Effector memory CD4-positive, alpha-beta T cell (primary cell): ENCODE measurements around the gene SYCP1.
"Not testable (repeated sequence)": the region's sequence is repeated elsewhere in the genome, so short reads cannot be mapped to it uniquely, and the experiment has no call there.

Source experiments
- DNase-seq, 3 donors: peaks; one replicate each; pipeline ENCODE4 v3.0.0-alpha.2; 2020
- H3K27ac ChIP-seq: 2 replicates; pipeline ENCODE4 v1.7.0; 2013; ENCODE audit warnings: mild to moderate bottlenecking, low read length, moderate library complexity; ENCODE audit not compliant: insufficient read depth, poor library complexity, severe bottlenecking
- H3K27me3 ChIP-seq: replicated peaks from 2 replicates; pipeline ENCODE4 v1.7.0; 2013; ENCODE audit warnings: mild to moderate bottlenecking, low read length; ENCODE audit not compliant: insufficient read depth, control insufficient read depth, poor library complexity, severe bottlenecking
- H3K36me3 ChIP-seq: 2 replicates; pipeline ENCODE4 v1.7.0; 2013; ENCODE audit warnings: mild to moderate bottlenecking, low read length, moderate library complexity; ENCODE audit not compliant: control insufficient read depth, insufficient read depth
- H3K4me1 ChIP-seq: 2 replicates; pipeline ENCODE4 v1.7.0; 2013; ENCODE audit warnings: low read length, mild to moderate bottlenecking; ENCODE audit not compliant: control insufficient read depth, insufficient read depth, poor library complexity, severe bottlenecking
- H3K4me3 ChIP-seq: 2 replicates; pipeline ENCODE4 v1.7.0; 2013; ENCODE audit warnings: low read length, low read depth, mild to moderate bottlenecking; ENCODE audit not compliant: insufficient read depth, poor library complexity, severe bottlenecking
- H3K9me3 ChIP-seq: 2 replicates; pipeline ENCODE4 v1.7.0; 2013; ENCODE audit warnings: mild to moderate bottlenecking, low read length, moderate library complexity; ENCODE audit not compliant: control insufficient read depth

The SYCP1 gene

GRCh38 chr1:115012006-115012405, 157.3 kb downstream of the SYCP1 start:
- no peaks in the 10 kb centered on the region for H3K36me3 ChIP-seq
- H3K4me1 ChIP-seq = no peaks in the 10 kb centered on the region
- no peaks in the 10 kb centered on the region for H3K27me3 ChIP-seq
- no peak overlapping the region for H3K4me3 ChIP-seq
- no peak overlapping the region for H3K27ac ChIP-seq
- DNase-seq = no peak
- no peaks in the 10 kb centered on the region for H3K9me3 ChIP-seq

- Histone ChIP-seq H3K4me3 (no peak overlapping the region), H3K4me1 (no peaks in the 10 kb centered on the region), H3K36me3 (no peaks in the 10 kb centered on the region), H3K27ac (no peak overlapping the region), H3K27me3 (no peaks in the 10 kb centered on the region), H3K9me3 (no peaks in the 10 kb centered on the region)
- DNase-seq = no peak
Observed at GRCh38 chr1:115012434-115012833, 157.8 kb downstream of the SYCP1 start.

GRCh38 chr1:115013792-115014191, 159.1 kb downstream of the SYCP1 start:
- no peaks in the 10 kb centered on the region for H3K27me3 ChIP-seq
- no peak for DNase-seq

GRCh38 chr1:115019549-115019948, 164.9 kb downstream of the SYCP1 start:
- not testable (repeated sequence) for H3K27me3 ChIP-seq, H3K9me3 ChIP-seq, H3K4me3 ChIP-seq, H3K4me1 ChIP-seq, H3K27ac ChIP-seq, H3K36me3 ChIP-seq, DNase-seq

More at GRCh38 chr1:115013792-115014191, 159.1 kb downstream of the SYCP1 start:
- Histone ChIP-seq H3K27ac (no peak overlapping the region), H3K36me3 (no peaks in the 10 kb centered on the region), H3K4me3 (no peak overlapping the region), H3K9me3 (no peaks in the 10 kb centered on the region), H3K4me1 (no peaks in the 10 kb centered on the region)

GRCh38 chr1:115021145-115021544, 166.5 kb downstream of the SYCP1 start:
- no peaks in the 10 kb centered on the region for H3K36me3 ChIP-seq
- no peak overlapping the region for H3K4me3 ChIP-seq
- DNase-seq = no peak
- no peaks in the 10 kb centered on the region for H3K9me3 ChIP-seq
- H3K4me1 ChIP-seq = no peaks in the 10 kb centered on the region
- no peaks in the 10 kb centered on the region for H3K27me3 ChIP-seq
- no peak overlapping the region for H3K27ac ChIP-seq

- H3K4me1 ChIP-seq = no peaks in the 10 kb centered on the region
- H3K4me3 ChIP-seq = no peak overlapping the region
- no peaks in the 10 kb centered on the region for H3K27me3 ChIP-seq
- DNase-seq = no peak
- no peak overlapping the region for H3K27ac ChIP-seq
- H3K9me3 ChIP-seq = no peaks in the 10 kb centered on the region
- H3K36me3 ChIP-seq = no peaks in the 10 kb centered on the region
Observed at GRCh38 chr1:115023593-115023992, 168.9 kb downstream of the SYCP1 start.

GRCh38 chr1:115029526-115029925, 174.9 kb downstream of the SYCP1 start, which contains the start of gene TSHB:
Gene TSHB, plus strand, starts transcription at chr1:115029826. Its CDS starts 3,537 bp downstream, at chr1:115033363.
- H3K4me1 ChIP-seq = no peaks in the 10 kb centered on the region
- H3K27me3 ChIP-seq = no peaks in the 10 kb centered on the region
- no peaks in the 10 kb centered on the region for H3K9me3 ChIP-seq
- no peak for DNase-seq
- H3K36me3 ChIP-seq = no peaks in the 10 kb centered on the region
- no peak within 1 kb of the TSS for H3K4me3 ChIP-seq
- no peak within 1 kb of the TSS for H3K27ac ChIP-seq

GRCh38 chr1:115031595-115031994, 176.9 kb downstream of the SYCP1 start:
- H3K9me3 ChIP-seq = no peaks in the 10 kb centered on the region
- no peaks in the 10 kb centered on the region for H3K36me3 ChIP-seq
- H3K27me3 ChIP-seq = no peaks in the 10 kb centered on the region
- no peak overlapping the region for H3K4me3 ChIP-seq
- H3K4me1 ChIP-seq = no peaks in the 10 kb centered on the region
- H3K27ac ChIP-seq = no peak overlapping the region
- DNase-seq = no peak

GRCh38 chr1:115035652-115036051, 181.0 kb downstream of the SYCP1 start:
- Histone ChIP-seq H3K4me3 (no peak overlapping the region), H3K9me3 (no peaks in the 10 kb centered on the region), H3K36me3 (no peaks in the 10 kb centered on the region), H3K27ac (no peak overlapping the region), H3K4me1 (no peaks in the 10 kb centered on the region), H3K27me3 (no peaks in the 10 kb centered on the region)
- no peak for DNase-seq

GRCh38 chr1:115036814-115037507, 182.3 kb downstream of the SYCP1 start:
- no peak overlapping the region for H3K27ac ChIP-seq
- peaks cover 3% of the 10 kb centered on the region for H3K36me3 ChIP-seq
- H3K4me1 ChIP-seq = no peaks in the 10 kb centered on the region
- no peaks in the 10 kb centered on the region for H3K9me3 ChIP-seq
- no peak for DNase-seq
- H3K27me3 ChIP-seq = no peaks in the 10 kb centered on the region
- H3K4me3 ChIP-seq = no peak overlapping the region
